HepG2 (cell line): ENCODE results near the gene CT45A2. TPM values are rescaled to one million over a fixed set of nuclear protein-coding genes. Genes with fewer than 3 reads are reported as not detected.
"Not testable (repeated sequence)": the region's sequence is repeated elsewhere in the genome, so short reads cannot be mapped to it uniquely, and the experiment has no call there.

Source experiments
- ATAC-seq: fragments of 200-7000 bp; cut with Tn5 transposase; 3 replicates; pipeline ENCODE4 v1.9.1; 2020; ENCODE audit warnings: mild to moderate bottlenecking, moderate library complexity
- Bru-seq: library from RNA; stranded (reverse); fragments of 400-500 nt; gene quantifications from one replicate; lab custom pipeline; 2021; lab: Mats Ljungman, UMichigan
- BruChase-seq, 2 experiments: library from RNA; stranded (reverse); fragments of 400-500 nt; gene quantifications; one replicate each; lab custom pipeline; 2021; lab: Mats Ljungman, UMichigan
- BruUV-seq: library from RNA; stranded (reverse); fragments of 400-500 nt; replicated peaks from 2 replicates; lab custom pipeline; 2021; lab: Mats Ljungman, UMichigan
- CTCF ChIA-PET: fragments of 300-600 bp; formaldehyde crosslinking; extraction: SDS; loops from one replicate; lab custom pipeline; 2021; ENCODE audit warnings: low total read pairs, inconsistent platforms, low intra/inter-chr PET ratio; lab: Yijun Ruan, JAX
- POLR2A ChIA-PET: fragments of 350-600 bp; sonication (Branson Sonifier 250); formaldehyde crosslinking; loops from one replicate; lab custom pipeline; 2020; ENCODE audit warnings: antibody characterized with exemption, inconsistent platforms; lab: Yijun Ruan, JAX
- DNase-seq: peaks from one replicate; pipeline ENCODE4 v3.0.0-alpha.2; 2015; ENCODE audit warnings: low spot score
- FAIRE-seq: peaks from 3 replicates; lab custom pipeline; 2011; peaks lifted over from hg19 to GRCh38; lab: Jason Lieb, UNC
- H2AFZ ChIP-seq: one replicate; pipeline ENCODE4 v1.6.1; 2011; ENCODE audit warnings: low read length, inconsistent platforms
- H3K27ac ChIP-seq: fragments of 300-600 bp; 3 replicates; pipeline ENCODE4 v1.8.0; 2011; ENCODE audit warnings: mixed run types, mild to moderate bottlenecking, mixed read lengths, low read length, inconsistent platforms; ENCODE audit not compliant: insufficient read depth; ENCODE audit errors: extremely low read length
- H3K27me3 ChIP-seq, 2 experiments: fragments of 200-600 bp in 1 of 2; 2 replicates in 1 of 2; 3 replicates in 1 of 2; pipeline versions ENCODE4 v1.6.0 to v1.8.0; 2011; ENCODE audit warnings: low read length in 2 of 2, mild to moderate bottlenecking in 2 of 2, moderate library complexity in 2 of 2, inconsistent platforms in 1 of 2; ENCODE audit not compliant: insufficient read depth in 2 of 2, control insufficient read depth in 1 of 2
- H3K36me3 ChIP-seq, 2 experiments: fragments of 200-600 bp in 1 of 2; replicated peaks in 1 of 2; 2 replicates in 1 of 2; 3 replicates in 1 of 2; pipeline versions ENCODE4 v1.5.1 to v1.8.0; 2011; ENCODE audit warnings: low read length in 2 of 2, inconsistent platforms in 1 of 2; ENCODE audit not compliant: insufficient read depth in 2 of 2, control insufficient read depth in 1 of 2
- H3K4me1 ChIP-seq: 2 replicates; pipeline ENCODE4 v1.5.1; 2012; ENCODE audit warnings: low read length, inconsistent platforms; ENCODE audit not compliant: insufficient read depth
- H3K4me2 ChIP-seq: 2 replicates; pipeline ENCODE4 v1.6.0; 2011; ENCODE audit warnings: low read depth, low read length, inconsistent platforms
- H3K4me3 ChIP-seq, 3 experiments: fragments of 200-600 bp in 1 of 3; sonication (generic), shearing (Covaris generic) in 1 of 3; replicated peaks in 1 of 3; 2 replicates each; pipeline ENCODE4 v1.5.1; 2011 to 2016; ENCODE audit warnings: low read length in 3 of 3, inconsistent platforms in 2 of 3, low read depth in 2 of 3, mild to moderate bottlenecking in 2 of 3, control low read depth in 1 of 3, mixed read lengths in 1 of 3; ENCODE audit not compliant: insufficient read depth in 1 of 3
- H3K79me2 ChIP-seq: one replicate; pipeline ENCODE4 v1.6.1; 2011; ENCODE audit warnings: low read length, inconsistent platforms; ENCODE audit not compliant: insufficient read depth
- H3K9ac ChIP-seq: 2 replicates; pipeline ENCODE4 v1.6.0; 2011; ENCODE audit warnings: mild to moderate bottlenecking, low read depth, low read length, inconsistent platforms; ENCODE audit not compliant: insufficient read depth
- H3K9me3 ChIP-seq: 2 replicates; pipeline ENCODE4 v1.5.1; 2012; ENCODE audit warnings: mild to moderate bottlenecking, low read length
- H4K20me1 ChIP-seq: 2 replicates; pipeline ENCODE4 v1.6.0; 2011; ENCODE audit warnings: inconsistent platforms, mild to moderate bottlenecking, low read length, moderate library complexity; ENCODE audit not compliant: insufficient read depth
- WGBS: methylation state at CpG from one replicate; pipeline ENCODE4 v1.1.6; 2017; ENCODE audit warnings: low lambda C conversion rate; 5-methylcytosine and 5-hydroxymethylcytosine counted together
- in situ Hi-C: cut with HindIII; loops from 2 replicates; pipeline ENCODE4 v1.10.0; 2017; ENCODE audit warnings: low pct_unique_long_range_greater_than_20kb; ENCODE audit not compliant: extremely low pct_ligation_motif_present
- intact Hi-C: fragments of 100-400 bp; cut with micrococcal nuclease; formaldehyde crosslinking; loops from one replicate; pipeline ENCODE4 v1.10.0; 2022; ENCODE audit not compliant: unreplicated experiment
- long read RNA-seq, 2 experiments: library from RNA in 1 of 2; library from polyadenylated mRNA in 1 of 2; stranded (forward) in 1 of 2; unstranded in 1 of 2; transcript quantifications; one replicate each; pipeline ENCODE4 v2.0.0, GENCODE V29; 2019 to 2022
- polyA minus RNA-seq, 3 experiments: library from RNA; depleted of rRNA, polyadenylated mRNA; stranded (reverse); fragments of >200 nt; gene quantifications; 2 replicates each; pipeline ENCODE4 v1.2.3, GENCODE V29; 2011; ENCODE audit warnings: low replicate concordance in 1 of 3
- polyA plus RNA-seq, 8 experiments: library from polyadenylated mRNA; depleted of rRNA in 3 of 8; stranded (reverse) in 7 of 8; unstranded in 1 of 8; fragments of >200 nt; fragmentation: Illumina TruSeq in 4 of 8; extraction: Trizol in 4 of 8; gene quantifications; 2 replicates each; pipeline versions ENCODE4 v1.2.1 to v1.2.3, GENCODE V29; 2011 to 2016; ENCODE audit warnings: low read depth in 4 of 8, missing spikeins in 1 of 8, mixed read lengths in 1 of 8; ENCODE audit not compliant: insufficient read depth in 1 of 8
- total RNA-seq, 5 experiments: library from RNA; depleted of rRNA; stranded (reverse); fragments of >200 nt; fragmentation: Illumina TruSeq; extraction: Trizol; gene quantifications; 2 replicates each; pipeline ENCODE4 v1.2.3, GENCODE V29; 2016; ENCODE audit warnings: low read depth in 1 of 5

The CT45A2 gene
- total RNA-seq (2016; rRNA removed; fragmentation: Illumina TruSeq; extraction: Trizol), result not detected in 2 replicates
- total RNA-seq (2016; cell fraction: cytosol; rRNA removed; fragmentation: Illumina TruSeq; extraction: Trizol; ENCODE audit: low read depth), result not detected in 2 replicates
- total RNA-seq (2016; cell fraction: insoluble cytoplasmic fraction; rRNA removed; fragmentation: Illumina TruSeq; extraction: Trizol), result not detected in 2 replicates
- total RNA-seq (2016; cell fraction: membrane; rRNA removed; fragmentation: Illumina TruSeq; extraction: Trizol), result not detected in 2 replicates
- not detected in 2 replicates for total RNA-seq (2016; cell fraction: nucleus; rRNA removed; fragmentation: Illumina TruSeq; extraction: Trizol)
- polyA plus RNA-seq (2011; rRNA removed), result not detected in 2 replicates
- not detected in 2 replicates for polyA plus RNA-seq (2011; cell fraction: cytosol; rRNA removed)
- not detected in 2 replicates for polyA plus RNA-seq (2011; cell fraction: nucleus; rRNA removed)
- not detected in 2 replicates for polyA plus RNA-seq (2012)
- polyA plus RNA-seq (2016; cell fraction: cytosol; fragmentation: Illumina TruSeq; extraction: Trizol; ENCODE audit: low read depth), result not detected in 2 replicates
- not detected in 2 replicates for polyA plus RNA-seq (2016; cell fraction: insoluble cytoplasmic fraction; fragmentation: Illumina TruSeq; extraction: Trizol; ENCODE audit: low read depth)
- polyA plus RNA-seq (2016; cell fraction: membrane; fragmentation: Illumina TruSeq; extraction: Trizol; ENCODE audit: low read depth), result not detected in 2 replicates
- not detected in 2 replicates for polyA plus RNA-seq (2016; cell fraction: nucleus; fragmentation: Illumina TruSeq; extraction: Trizol; ENCODE audit: insufficient read depth, low read depth)
- not detected in 2 replicates for polyA minus RNA-seq (2011; rRNA and poly(A)+ RNA removed; ENCODE audit: low replicate concordance)
- polyA minus RNA-seq (2011; cell fraction: cytosol; rRNA and poly(A)+ RNA removed), result not detected in 2 replicates
- not detected in 2 replicates for polyA minus RNA-seq (2011; cell fraction: nucleus; rRNA and poly(A)+ RNA removed)
- not detected for Bru-seq, nascent RNA
- not detected for BruChase-seq, experiment 1, labeled RNA remaining after a 6-hour chase
- BruChase-seq, experiment 2, labeled RNA remaining after a 2-hour chase, result not detected
- long read RNA-seq, experiment 1, result 0 reads
- long read RNA-seq, experiment 2, result 0 reads

- H3K4me1 ChIP-seq, FAIRE-seq, H3K79me2 ChIP-seq, H4K20me1 ChIP-seq, H3K9ac ChIP-seq, H3K36me3 ChIP-seq, H3K27me3 ChIP-seq, H3K27ac ChIP-seq, H3K4me2 ChIP-seq, H3K4me3 ChIP-seq, CTCF ChIA-PET, ATAC-seq, in situ Hi-C loops, H2AFZ ChIP-seq, POLR2A ChIA-PET, intact Hi-C loops, H3K9me3 ChIP-seq, BruUV-seq, DNase-seq: not testable (repeated sequence)
- no CpG with 5 or more reads among the region's 17 CpGs for WGBS
Measured at GRCh38 chrX:135819912-135820311, at the start of gene CT45A2. Gene CT45A2, minus strand, starts transcription at chrX:135820012. Its CDS starts 3,747 bp downstream, at chrX:135816265.

GRCh38 chrX:135854438-135854837 lies 34.6 kb upstream of the CT45A2 start, which contains the start of gene CT45A8:
Gene CT45A8, minus strand, starts transcription at chrX:135854538. Its CDS starts 3,755 bp downstream, at chrX:135850783.
- in situ Hi-C loops, POLR2A ChIA-PET, H3K27me3 ChIP-seq, DNase-seq, BruUV-seq, H3K79me2 ChIP-seq, FAIRE-seq, H3K9me3 ChIP-seq, CTCF ChIA-PET, H2AFZ ChIP-seq, H3K9ac ChIP-seq, H4K20me1 ChIP-seq, ATAC-seq, H3K4me1 ChIP-seq, H3K27ac ChIP-seq, H3K4me2 ChIP-seq, H3K36me3 ChIP-seq, intact Hi-C loops, H3K4me3 ChIP-seq: not testable (repeated sequence)
- no CpG with 5 or more reads among the region's 17 CpGs for WGBS

GRCh38 chrX:135837180-135837579 lies 17.4 kb upstream of the CT45A2 start, which contains the start of gene CT45A7:
Gene CT45A7, minus strand, starts transcription at chrX:135837280. Its CDS starts 3,747 bp downstream, at chrX:135833533.
- H3K27me3 ChIP-seq, ATAC-seq, H3K4me2 ChIP-seq, CTCF ChIA-PET, H3K9me3 ChIP-seq, H3K79me2 ChIP-seq, H3K9ac ChIP-seq, DNase-seq, H4K20me1 ChIP-seq, H2AFZ ChIP-seq, in situ Hi-C loops, FAIRE-seq, H3K36me3 ChIP-seq, intact Hi-C loops, POLR2A ChIA-PET, BruUV-seq, H3K27ac ChIP-seq, H3K4me1 ChIP-seq, H3K4me3 ChIP-seq: not testable (repeated sequence)
- no CpG with 5 or more reads among the region's 17 CpGs for WGBS
